ENCODE data around the gene NIPA2. TPM values are rescaled to one million over a fixed set of nuclear protein-coding genes. Genes with fewer than 3 reads are reported as not detected.

Gene NIPA2
- total and polyA plus RNA-seq, 2 of the 8 experiments (the other 6 are each of a cell fraction or from before 2014, with no cell fraction given) = 38.5 to 81.7 TPM

GRCh38 chr15:22856659-22857058 is 18.2 kb downstream of the NIPA2 start:
- Histone ChIP-seq H3K9me3 (ENCODE audit: insufficient read depth in 2 of 2, low read depth in 1 of 2, low read length in 1 of 2) (no peaks in the 10 kb centered on the region), H4K20me1 (replicated peaks in 1 of 2; ENCODE audit: control insufficient read depth in 1 of 2, insufficient read depth in 2 of 2, low read length in 2 of 2) (peaks cover 0 to 3% of the 10 kb centered on the region in 2 experiments), H3K4ac (replicated peaks; ENCODE audit: insufficient read length, low read depth, low read length) (no peak overlapping the region), H2AK5ac (ENCODE audit: low read depth, low read length) (no peak overlapping the region), H2BK12ac (ENCODE audit: low read depth, low read length) (no peak overlapping the region), H3K14ac (ENCODE audit: insufficient read length) (no peak overlapping the region), H3K79me1 (ENCODE audit: low read depth, low read length) (no peaks in the 10 kb centered on the region), H2BK15ac (ENCODE audit: low read length) (no peak overlapping the region), H3K4me1 (replicated peaks in 1 of 4; ENCODE audit: control insufficient read depth in 3 of 4, insufficient read depth in 4 of 4, low read length in 3 of 4) (no peaks in the 10 kb centered on the region), H3K18ac (ENCODE audit: extremely low read depth, low read length) (no peak overlapping the region), H4K8ac (ENCODE audit: extremely low read depth, insufficient read depth, low read length) (no peak overlapping the region), H3K9ac (replicated peaks in 1 of 4; ENCODE audit: extremely low read depth in 1 of 4, low read depth in 3 of 4, low read length in 3 of 4) (no peak overlapping the region), H3K23me2 (ENCODE audit: low read depth, low read length) (peaks cover 3% of the 10 kb centered on the region; the same call in 1 of the 2 replicates), H3K56ac (replicated peaks; ENCODE audit: insufficient read length, low read depth, low read length) (no peak overlapping the region), H3K4me3 (ENCODE audit: extremely low read depth in 1 of 4, insufficient read depth in 2 of 4, low read depth in 3 of 4, low read length in 4 of 4) (no peak overlapping the region), H3K4me2 (ENCODE audit: insufficient read depth in 1 of 2, low read depth in 2 of 2, low read length in 2 of 2) (no peak overlapping the region), H4K5ac (ENCODE audit: insufficient read length, low read depth, low read length) (no peak overlapping the region), H2BK120ac (replicated peaks; ENCODE audit: low read depth, low read length) (no peak overlapping the region), H3K23ac (ENCODE audit: insufficient read length) (no peak overlapping the region), H4K91ac (replicated peaks; ENCODE audit: insufficient read length, low read length) (no peak overlapping the region), H3K36me3 (ENCODE audit: control insufficient read depth in 2 of 4, insufficient read depth in 4 of 4, low read length in 3 of 4) (peaks cover 8 to 38% (median 22%) of the 10 kb centered on the region in 4 experiments; a peak in 6 of 8 replicates), H3K27ac (ENCODE audit: low read depth, low read length) (no peak overlapping the region), H2BK5ac (ENCODE audit: low read depth, low read length) (no peak overlapping the region), H2AFZ (ENCODE audit: low read length) (no peak overlapping the region), H3K27me3 (replicated peaks in 1 of 4; ENCODE audit: control insufficient read depth in 3 of 4, extremely low read depth in 1 of 4, insufficient read depth in 3 of 4, low read length in 3 of 4) (no peaks in the 10 kb centered on the region), H3K79me2 (ENCODE audit: control insufficient read depth in 1 of 2, insufficient read depth in 2 of 2, low read length in 2 of 2) (peaks cover 0 to 3% of the 10 kb centered on the region in 2 experiments; a peak in 2 of 4 replicates), H2BK20ac (ENCODE audit: low read length) (no peak overlapping the region)
- ChIA-PET POLR2A (ENCODE audit: partially characterized antibody) (interaction anchor here (0.7 to 1.7 kb wide), 2 partner anchors 11 kb away, joined by 3 to 6 read pairs; no protein-coding TSS in a partner anchor), CTCF (ENCODE audit: partially characterized antibody) (interaction anchor here (0.9 kb wide), 1 partner anchor 45 kb away, joined by 3 read pairs; no protein-coding TSS in a partner anchor)
- DNase-seq (ENCODE audit: low read depth in 1 of 2, low spot score in 2 of 2) = no peak
- no peak for FAIRE-seq
- 93% methylated on average over 1 of the region's 1 CpG; no CpG with 5 or more reads in 1 of the 2 experiments for WGBS, 2 experiments (ENCODE audit: extremely low coverage in 1 of 2, insufficient coverage in 1 of 2, insufficient read length in 1 of 2, insufficient replicate concordance in 2 of 2, low coverage in 1 of 2, low lambda C conversion rate in 2 of 2, missing lambda C conversion rate in 1 of 2)
- TF ChIP-seq TAF7 (optimal IDR thresholded peaks at IDR 0.05; ENCODE audit: borderline replicate concordance, low read depth, low read length) (no peak), FOSL1 (IDR thresholded peaks at IDR 0.05; ENCODE audit: insufficient read depth, low read depth, low read length) (no peak), JUN (IDR thresholded peaks at IDR 0.05; ENCODE audit: low read depth, low read length) (no peak), HDAC6 (IDR thresholded peaks at IDR 0.05; ENCODE audit: low read depth, low read length) (no peak), CBX5 (IDR thresholded peaks at IDR 0.05; ENCODE audit: low read depth, low read length) (no peak), CHD2 (IDR thresholded peaks at IDR 0.05; ENCODE audit: low read length) (no peak), KDM5A (IDR thresholded peaks at IDR 0.05; ENCODE audit: low read length) (no peak), POLR2AphosphoS5 (IDR thresholded peaks at IDR 0.05; ENCODE audit: low read depth, low read length) (no peak), CEBPB (IDR thresholded peaks at IDR 0.05; ENCODE audit: low read depth, low read length) (no peak)
- TF ChIP-seq, protein P1, sequence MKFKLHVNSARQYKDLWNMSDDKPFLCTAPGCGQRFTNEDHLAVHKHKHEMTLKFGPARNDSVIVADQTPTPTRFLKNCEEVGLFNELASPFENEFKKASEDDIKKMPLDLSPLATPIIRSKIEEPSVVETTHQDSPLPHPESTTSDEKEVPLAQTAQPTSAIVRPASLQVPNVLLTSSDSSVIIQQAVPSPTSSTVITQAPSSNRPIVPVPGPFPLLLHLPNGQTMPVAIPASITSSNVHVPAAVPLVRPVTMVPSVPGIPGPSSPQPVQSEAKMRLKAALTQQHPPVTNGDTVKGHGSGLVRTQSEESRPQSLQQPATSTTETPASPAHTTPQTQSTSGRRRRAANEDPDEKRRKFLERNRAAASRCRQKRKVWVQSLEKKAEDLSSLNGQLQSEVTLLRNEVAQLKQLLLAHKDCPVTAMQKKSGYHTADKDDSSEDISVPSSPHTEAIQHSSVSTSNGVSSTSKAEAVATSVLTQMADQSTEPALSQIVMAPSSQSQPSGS (IDR thresholded peaks at IDR 0.05; ENCODE audit: low read length) = no peak

All from H1 (cell line).